ENCODE results near the gene ZNF613.
"Not testable (repeated sequence)": the region's sequence is repeated elsewhere in the genome, so short reads cannot be mapped to it uniquely, and the experiment has no call there.

ZNF613 gene

DNA sequence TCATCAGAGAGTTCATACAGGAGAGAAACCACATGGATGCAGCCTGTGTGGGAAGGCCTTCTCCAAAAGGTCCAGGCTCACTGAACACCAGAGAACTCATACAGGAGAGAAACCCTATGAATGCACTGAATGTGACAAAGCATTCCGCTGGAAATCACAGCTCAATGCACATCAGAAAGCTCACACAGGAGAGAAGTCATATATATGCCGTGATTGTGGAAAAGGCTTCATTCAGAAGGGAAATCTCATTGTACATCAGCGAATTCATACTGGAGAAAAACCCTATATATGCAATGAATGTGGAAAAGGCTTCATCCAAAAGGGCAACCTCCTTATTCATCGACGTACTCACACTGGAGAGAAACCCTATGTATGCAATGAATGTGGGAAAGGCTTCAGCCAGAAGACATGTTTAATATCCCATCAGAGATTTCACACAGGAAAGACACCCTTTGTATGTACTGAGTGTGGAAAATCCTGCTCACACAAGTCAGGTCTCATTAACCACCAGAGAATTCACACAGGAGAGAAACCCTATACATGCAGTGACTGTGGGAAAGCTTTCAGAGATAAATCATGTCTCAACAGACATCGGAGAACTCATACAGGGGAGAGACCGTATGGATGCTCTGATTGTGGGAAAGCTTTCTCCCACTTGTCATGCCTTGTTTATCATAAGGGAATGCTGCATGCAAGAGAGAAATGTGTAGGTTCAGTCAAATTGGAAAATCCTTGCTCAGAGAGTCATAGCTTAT lies 17.7 kb downstream of the ZNF613 start:
- DNase-seq = no peak

DNA sequence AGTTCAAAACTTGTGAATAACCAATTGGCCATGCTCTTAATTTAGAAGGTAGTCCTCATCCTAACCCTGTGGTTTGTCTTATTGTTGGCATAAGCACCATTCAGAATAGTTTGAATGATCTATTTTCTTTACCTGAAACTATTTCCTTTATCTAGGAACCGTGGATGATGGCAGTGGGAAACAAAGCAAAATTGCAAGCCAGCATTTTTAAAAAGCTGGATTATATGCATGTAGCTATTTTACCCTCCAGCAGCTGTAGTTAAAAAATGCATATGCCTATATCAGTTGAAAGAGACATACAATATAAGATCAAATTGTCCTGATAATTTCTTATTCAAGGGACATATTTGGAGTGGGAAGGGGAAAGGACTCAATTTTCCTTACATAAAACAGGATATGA lies 19.3 kb downstream of the ZNF613 start:
- DNase-seq = no peak

DNA sequence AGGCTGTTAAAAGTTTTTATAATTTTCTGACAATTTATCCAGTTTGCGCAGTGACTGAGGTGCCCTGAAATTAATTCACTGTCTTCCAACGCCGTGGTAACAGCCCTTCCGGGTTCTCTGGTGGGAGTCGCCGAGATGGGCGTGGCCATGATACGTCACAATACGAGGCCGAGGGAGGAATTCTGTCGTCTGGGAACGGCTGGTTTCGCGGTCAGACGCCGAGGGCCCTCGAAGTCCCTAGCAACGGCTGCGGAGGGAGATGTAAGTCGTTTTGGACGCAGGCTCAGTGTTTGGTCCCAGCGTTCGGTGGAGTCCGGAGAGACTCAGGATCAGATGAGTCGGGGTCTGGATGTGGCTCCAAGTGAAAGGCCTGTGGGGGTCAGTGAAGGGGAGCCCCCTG lies 21.7 kb downstream of the ZNF613 start:
- DNase-seq = no peak

DNA sequence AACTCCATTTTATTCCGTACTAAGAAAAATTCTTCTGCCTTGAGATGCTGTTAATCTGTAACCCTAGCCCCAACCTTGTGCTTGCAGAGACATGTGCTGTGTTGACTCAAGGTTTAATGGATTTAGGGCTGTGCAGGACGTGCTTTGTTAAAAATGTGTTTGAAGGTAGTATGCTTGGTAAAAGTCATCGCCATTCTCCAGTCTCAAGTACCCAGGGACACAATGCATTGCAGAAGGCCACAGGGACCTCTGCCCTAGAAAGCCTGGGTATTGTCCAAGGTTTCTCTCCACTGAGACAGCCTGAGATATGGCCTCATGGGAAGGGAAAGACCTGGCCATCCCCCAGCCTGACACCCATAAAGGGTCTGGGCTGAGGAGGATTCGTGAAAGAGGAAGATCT lies 30.6 kb downstream of the ZNF613 start:
- DNase-seq = not testable (repeated sequence)

DNA sequence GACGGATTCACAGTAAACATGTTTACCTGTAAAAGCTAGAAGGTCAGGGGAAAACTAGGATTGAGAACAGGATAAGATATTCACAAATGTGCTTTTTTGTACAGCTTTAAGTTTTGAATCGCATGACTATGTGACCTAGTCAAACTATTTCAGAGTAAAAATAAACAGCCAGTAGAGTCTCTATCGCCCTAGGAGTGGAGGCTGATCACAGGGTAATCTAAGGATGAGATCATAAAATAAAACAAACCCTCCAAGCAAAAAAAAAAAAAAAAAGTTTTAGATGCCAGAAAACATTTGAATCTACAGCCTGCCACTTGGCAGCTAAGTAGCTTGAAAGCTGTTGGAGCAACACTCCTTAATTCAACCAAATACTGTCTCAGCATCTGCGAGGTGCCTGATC lies 32.5 kb downstream of the ZNF613 start:
- DNase-seq = no peak

DNA sequence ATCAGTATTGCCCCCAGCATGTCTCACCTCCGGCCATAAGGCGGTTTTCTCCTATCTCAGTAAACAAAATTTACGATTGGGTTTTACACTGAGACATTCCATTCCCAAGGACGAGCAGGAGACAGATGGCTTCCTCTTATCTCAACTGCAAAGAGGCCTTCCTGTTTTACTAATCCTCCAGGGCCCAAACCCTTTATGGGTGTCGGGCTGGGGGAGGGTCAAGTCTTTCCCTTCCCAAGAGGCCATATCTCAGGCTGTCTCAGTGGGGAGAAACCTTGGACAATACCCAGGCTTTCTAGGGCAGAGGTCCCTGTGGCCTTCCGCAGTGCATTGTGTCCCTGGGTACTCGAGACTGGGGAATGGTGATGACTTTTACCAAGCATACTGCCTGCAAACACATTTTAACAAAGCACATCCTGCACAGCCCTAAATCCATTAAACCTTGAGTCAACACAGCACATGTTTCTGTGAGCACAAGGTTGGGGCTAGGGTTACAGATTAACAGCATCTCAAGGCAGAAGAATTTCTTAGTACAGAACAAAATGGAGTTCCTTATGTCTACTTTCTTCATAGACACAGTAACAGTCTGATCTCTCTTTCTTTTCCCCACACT lies 33.5 kb downstream of the ZNF613 start:
- not testable (repeated sequence) for DNase-seq

DNA sequence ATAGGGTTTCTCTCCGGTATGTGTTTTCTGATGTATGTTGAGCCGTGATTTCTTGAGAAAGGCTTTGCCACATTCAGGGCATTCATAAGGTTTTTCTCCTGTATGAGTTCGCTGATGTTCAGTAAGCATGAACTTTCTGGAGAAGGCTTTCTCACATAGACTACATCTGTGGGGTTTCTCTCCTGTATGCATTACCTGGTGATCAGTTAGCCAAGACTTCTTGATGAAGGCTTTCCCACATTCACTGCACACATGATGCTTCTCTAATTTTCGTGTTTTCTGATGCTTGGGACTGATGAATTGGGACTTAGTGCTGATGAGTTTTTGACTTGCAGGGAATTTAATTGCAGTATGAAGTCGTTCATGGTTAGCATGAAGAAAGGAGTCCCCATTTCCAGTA lies 38.3 kb downstream of the ZNF613 start:
- no peak for DNase-seq

DNA sequence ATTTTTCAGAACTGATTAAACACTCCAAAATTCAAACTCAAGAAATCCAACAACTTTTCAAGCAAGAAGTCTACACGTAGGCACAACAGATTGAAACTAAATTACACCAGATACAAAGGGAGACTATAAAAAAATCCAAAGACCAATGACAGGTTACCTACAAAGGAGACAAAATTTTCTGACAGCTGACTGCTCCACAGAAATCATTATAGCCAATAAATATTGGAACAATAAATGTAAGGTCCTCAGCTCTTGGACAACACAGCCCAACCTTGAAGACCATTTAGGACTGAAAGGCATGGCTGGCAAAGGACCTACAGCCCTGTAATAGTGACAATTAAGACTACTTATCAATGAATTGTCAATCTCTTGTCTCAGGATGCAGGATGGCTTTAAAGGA lies 43.4 kb downstream of the ZNF613 start:
- no peak for DNase-seq

DNA sequence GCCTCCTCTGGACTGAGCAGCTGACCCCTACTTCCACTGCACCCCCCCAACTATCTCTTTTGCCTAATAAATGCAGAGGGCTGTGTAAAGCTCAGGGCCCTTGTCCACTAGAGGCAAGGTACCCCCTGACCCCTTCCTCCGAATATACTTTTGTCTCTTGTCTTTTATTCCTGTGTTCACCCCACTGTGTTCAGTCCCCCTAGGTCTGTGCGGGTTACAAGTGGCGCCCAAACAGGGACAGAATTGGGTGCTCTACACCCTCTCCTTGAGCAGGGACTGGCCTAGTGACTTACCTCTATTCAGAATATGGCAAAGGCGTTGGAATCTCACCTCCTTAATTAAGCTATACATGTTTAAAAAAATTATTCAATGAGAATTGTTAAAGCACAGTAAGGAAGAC lies 44.4 kb downstream of the ZNF613 start:
- DNase-seq = no peak

DNA sequence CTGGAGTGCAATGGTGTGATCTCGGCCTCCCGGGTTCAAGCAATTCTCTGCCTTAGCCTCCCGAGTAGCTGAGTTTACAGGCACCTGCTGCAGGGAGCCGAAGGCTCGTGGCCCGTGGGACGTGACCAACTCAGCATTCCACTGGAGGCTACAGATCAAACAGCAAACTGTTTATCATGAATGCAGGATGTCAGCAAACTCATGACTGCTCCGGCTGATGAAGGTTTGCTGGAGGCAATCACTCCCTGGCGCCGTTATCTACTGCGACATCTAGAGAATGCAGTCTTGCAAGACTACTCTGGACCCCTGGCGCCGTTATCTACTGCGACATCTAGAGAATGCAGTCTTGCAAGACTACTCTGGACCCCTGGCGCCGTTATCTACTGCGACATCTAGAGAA lies 48.5 kb downstream of the ZNF613 start:
- DNase-seq = not testable (repeated sequence)

DNA sequence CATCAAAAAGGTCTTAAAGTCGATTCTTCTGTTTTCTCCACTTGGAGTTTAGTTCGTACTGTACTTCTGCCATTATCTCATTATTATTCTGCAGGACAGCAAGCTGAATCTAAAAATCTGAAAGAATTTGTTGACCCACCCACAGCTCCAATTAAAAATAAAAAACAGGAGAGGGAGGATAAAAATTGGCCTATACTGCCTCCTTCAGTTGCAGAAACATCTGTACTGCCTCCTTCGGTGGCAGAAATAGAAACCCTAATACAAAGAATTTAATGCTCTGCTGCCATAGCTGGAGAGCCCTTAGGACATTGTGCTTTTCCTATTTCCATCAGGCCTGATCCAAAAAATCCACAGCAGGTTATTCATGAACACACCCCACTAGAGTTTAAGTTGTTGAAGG lies 49.6 kb downstream of the ZNF613 start:
- DNase-seq = no peak

DNA sequence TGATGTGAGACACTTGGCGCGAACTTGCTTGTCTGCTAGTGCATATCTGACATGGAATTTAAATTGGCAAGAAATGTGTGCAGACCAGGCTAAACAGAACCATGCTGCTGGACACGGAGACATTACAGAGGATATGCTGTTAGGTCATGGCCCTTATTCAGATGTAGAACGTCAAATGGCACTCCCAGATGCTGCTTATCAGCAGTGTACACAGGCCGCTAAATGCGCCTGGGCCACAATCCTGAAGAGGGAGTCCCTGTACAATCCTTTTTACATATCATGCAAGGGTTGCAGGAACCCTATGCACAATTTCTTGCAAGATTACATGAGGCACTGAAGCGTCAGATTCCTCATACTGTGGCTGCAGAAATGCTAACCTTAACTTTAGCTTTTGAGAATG lies 50.1 kb downstream of the ZNF613 start:
- DNase-seq = no peak

DNA sequence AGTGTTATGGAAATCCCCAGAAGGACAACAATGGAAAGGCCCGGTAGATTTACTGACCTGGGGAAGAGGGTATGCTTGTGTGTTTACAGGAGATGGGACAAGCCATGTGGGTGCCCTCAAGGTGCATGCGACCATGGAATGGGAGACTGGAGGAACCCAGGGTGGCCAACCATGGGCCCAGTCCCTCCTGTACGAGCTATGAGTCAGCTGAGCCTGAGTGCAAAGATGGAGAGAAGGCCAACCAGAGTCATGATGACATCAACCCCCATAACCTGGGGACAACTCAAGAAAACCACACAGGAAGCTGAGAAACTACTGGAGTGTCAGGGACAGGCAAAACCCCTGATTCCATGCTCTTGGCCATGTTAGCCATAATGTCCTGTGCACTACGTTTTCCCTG lies 51.6 kb downstream of the ZNF613 start:
- no peak for DNase-seq

DNA sequence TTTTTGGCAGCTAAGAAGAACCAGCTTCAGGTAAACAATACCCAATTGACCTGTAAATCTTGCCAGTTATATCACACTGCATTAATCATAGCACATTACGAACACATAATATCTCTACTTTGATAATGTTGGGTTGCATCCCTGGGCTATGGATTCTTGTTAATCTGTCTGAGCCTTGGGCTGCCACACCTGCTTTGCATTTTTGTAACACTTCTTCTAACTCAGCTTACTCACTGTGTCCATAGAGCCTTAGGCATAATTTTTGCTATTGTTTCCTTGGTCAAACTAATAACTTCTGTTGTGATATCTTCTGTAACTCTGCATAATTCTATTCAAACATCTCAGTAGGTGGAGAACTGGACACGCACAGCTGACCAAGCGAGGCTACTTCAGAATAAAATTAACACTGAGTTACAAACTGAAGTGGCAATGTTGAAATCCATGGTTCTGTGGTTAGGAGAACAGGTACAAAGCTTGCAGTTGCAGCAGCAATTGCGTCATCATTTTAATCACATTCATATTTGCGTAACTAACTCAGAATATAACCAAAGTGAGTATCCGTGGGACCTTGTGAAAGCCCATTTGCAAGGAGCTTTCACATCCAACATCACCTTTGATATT lies 53.0 kb downstream of the ZNF613 start:
- DNase-seq = no peak

DNA sequence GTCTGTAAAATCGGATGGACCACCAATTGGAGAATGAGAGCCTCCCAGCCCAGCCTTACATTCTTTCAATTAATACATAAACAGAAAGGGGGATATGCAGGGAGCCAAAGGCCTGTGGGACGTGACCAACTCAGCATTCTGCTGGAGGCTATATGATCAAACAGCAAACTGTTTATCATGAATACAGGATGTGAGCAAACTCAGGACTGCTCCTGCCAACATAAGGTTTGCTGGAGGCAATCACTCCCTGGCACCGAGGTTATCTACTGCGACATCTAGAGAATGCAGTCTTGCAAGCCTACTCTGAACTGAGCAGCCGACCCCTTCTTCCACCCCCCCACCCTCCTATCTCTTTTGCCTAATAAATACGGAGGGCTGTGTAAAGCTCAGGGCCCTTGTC lies 53.7 kb downstream of the ZNF613 start:
- DNase-seq = not testable (repeated sequence)

DNA sequence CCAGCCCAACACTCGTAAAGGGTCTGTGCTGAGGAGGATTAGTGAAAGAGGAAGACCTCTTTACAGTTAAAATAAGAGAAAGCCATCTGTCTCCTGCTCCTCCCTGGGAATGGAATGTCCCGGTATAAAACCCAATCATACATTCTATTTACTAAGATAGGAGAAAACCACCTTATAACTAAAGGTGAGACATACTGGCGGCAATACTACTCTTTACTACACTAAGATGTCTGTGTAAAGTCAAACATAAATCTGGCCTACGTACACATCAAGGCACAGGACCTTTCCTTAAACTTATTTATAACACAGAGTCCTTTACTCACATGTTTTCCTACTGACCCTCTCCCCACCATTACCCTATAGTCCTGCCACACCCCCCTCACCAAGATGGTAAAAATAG lies 56.1 kb downstream of the ZNF613 start:
- no peak for DNase-seq

DNA sequence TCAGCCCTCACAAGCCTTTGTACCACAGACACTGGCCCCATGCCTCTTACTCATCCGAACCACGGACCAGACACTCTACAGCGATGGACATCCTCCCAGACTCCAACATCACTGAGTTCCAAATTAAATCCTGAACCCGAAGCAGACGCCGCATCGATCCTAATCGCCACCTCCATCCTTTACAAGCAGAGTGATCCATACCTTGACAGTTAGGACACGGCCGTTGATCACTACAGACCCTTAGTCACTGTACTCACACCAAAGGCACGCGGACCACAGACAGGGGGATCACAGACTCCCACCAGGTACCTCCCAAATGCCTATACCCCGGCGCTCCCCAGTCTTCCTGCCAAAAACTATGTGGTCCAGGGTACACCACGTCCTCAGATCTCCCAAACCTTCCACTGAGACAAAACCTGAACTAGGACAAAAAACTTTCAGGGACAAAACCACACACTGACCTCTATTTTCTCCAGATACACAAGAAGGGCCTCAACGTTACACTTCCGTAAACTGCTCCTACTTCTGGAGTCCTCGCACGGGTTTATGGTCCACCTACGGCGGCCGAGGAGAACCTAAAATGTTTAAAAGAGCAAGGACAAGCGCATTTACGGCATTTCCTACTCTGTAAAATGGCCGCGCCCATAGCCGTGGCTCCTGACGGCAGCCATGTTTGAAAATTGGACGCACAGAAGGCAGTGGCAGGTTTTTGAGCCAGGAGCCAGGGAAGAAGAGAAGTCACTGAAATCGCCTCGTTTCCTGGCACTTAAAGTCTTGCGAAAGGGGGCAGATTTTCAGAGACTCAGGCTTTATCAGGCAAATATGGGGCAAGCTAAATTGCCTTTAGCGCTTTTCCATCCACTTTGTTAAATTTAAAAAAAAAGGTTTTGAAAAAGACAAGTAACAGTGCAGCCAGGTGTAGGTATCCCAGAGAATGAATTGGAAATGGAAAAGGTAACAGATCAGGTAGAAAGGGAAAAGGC lies 59.3 kb downstream of the ZNF613 start, which contains the start of gene ZNF350:
Gene ZNF350, minus strand, starts transcription at position 532 of the 983 bp plus-strand sequence. CDS start 12,480 bp downstream, outside the sequence.
- DNase-seq = peak; percentile 89

DNA sequence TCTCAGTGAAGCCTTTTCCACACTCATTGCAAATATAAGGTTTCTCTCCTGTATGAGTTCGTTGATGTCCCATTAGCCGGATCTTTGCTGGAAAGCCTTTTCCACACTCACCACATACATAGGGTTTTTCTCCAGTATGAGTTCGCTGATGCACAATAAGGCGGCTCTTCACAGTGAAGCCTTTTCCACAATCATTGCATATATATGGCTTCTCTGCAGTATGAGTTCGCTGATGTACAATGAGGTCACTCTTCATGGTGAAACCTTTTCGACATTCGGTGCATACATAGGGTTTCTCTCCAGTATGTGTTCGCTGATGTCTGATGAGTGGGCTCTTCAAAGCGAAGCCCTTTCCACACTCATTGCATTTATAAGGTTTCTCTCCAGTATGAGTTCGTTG lies 66.2 kb downstream of the ZNF613 start:
- no peak for DNase-seq

DNA sequence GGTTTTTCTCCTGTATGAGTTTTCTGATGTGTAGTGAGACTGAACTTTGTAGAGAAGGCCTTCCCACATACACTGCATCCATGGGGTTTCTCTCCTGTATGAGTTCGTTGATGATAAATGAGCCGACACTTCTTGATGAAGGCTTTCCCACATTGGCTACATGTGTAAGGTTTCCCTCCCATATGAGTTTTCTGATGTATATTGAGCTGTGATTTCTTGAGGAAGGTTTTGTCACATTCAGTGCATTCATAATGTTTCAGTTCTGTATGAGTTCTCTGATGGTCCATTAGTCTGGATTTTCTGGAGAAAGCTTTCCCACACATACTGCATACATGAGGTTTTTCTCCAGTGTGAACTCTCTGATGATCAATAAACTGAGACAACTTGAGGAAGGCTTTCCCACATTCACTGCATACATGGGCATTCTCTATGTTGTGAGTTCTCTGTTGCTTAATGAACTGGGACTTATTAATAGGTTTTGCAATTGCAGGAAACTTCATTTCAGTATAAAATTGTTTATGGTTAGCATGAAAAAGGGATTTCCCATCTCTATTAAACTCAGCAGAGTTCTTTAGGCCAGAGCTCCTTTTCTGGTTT lies 66.9 kb downstream of the ZNF613 start:
- no peak for DNase-seq

Measured in central memory CD4-positive, alpha-beta T cell (primary cell).